Neutrophil (primary cell): Measurements from ENCODE around the gene MARCHF10.
A peak's percentile ranks its signal among the peaks of the same experiment; 100 is the strongest.

Source experiments
- H3K27ac ChIP-seq: fragments of 200-600 bp; sonication (generic); 2 replicates; pipeline ENCODE4 v1.5.1; 2016; ENCODE audit warnings: mild to moderate bottlenecking, moderate library complexity
- H3K27me3 ChIP-seq: fragments of 200-600 bp; sonication (generic); 2 replicates; pipeline ENCODE4 v1.6.0; 2016; ENCODE audit warnings: mild to moderate bottlenecking
- H3K36me3 ChIP-seq: fragments of 200-600 bp; sonication (generic); 2 replicates; pipeline ENCODE4 v1.5.1; 2017
- H3K4me1 ChIP-seq, 2 experiments: fragments of 200-600 bp in 1 of 2; sonication (generic) in 1 of 2; 1 replicate in 1 of 2; 2 replicates in 1 of 2; pipeline versions ENCODE4 v1.5.1 to v1.6.1; 2013 to 2016; ENCODE audit warnings: low read depth in 1 of 2, low read length in 1 of 2, mild to moderate bottlenecking in 1 of 2, moderate library complexity in 1 of 2; ENCODE audit not compliant: control insufficient read depth in 1 of 2, insufficient read depth in 1 of 2
- H3K4me3 ChIP-seq, 2 experiments: fragments of 200-600 bp in 1 of 2; sonication (generic) in 1 of 2; 1 replicate in 1 of 2; 2 replicates in 1 of 2; pipeline ENCODE4 v1.5.1; 2013 to 2016; ENCODE audit warnings: low read depth in 1 of 2, low read length in 1 of 2, mild to moderate bottlenecking in 1 of 2, moderate library complexity in 1 of 2
- H3K9me3 ChIP-seq: fragments of 200-600 bp; sonication (generic); 2 replicates; pipeline ENCODE4 v1.5.1; 2016
- CTCF ChIP-seq: fragments of 200-600 bp; sonication (generic); IDR thresholded peaks from 2 replicates; pipeline ENCODE4 v1.5.1; 2016; ENCODE audit warnings: antibody characterized with exemption

MARCHF10 gene

GRCh38 chr17:62807812-62808575 is at the start of gene MARCHF10:
MARCHF10 (minus strand) TSS chr17:62808314; CDS start chr17:62801735, 6,579 bp downstream.
- peaks cover 44% of the 10 kb centered on the region for H3K27me3 ChIP-seq
- H3K36me3 ChIP-seq, result no peaks in the 10 kb centered on the region
- peak within 1 kb of the TSS in 1 of 2 experiments; percentile 32 for H3K4me3 ChIP-seq
- H3K4me1 ChIP-seq, result peaks cover 0 to 6% of the 10 kb centered on the region in 2 experiments
- no peak for TF ChIP-seq CTCF
- H3K27ac ChIP-seq, result no peak within 1 kb of the TSS
- no peaks in the 10 kb centered on the region for H3K9me3 ChIP-seq

- no peaks in the 10 kb centered on the region for H3K4me1 ChIP-seq
- no peaks in the 10 kb centered on the region for H3K9me3 ChIP-seq
- H3K27ac ChIP-seq, result no peak overlapping the region
- no peak for TF ChIP-seq CTCF
- no peak overlapping the region for H3K4me3 ChIP-seq
- H3K27me3 ChIP-seq, result no peaks in the 10 kb centered on the region
- H3K36me3 ChIP-seq, result no peaks in the 10 kb centered on the region
Observed at GRCh38 chr17:62857526-62857925, 49.4 kb upstream of the MARCHF10 start.

- H3K9me3 ChIP-seq, result no peaks in the 10 kb centered on the region
- no peak for TF ChIP-seq CTCF
- H3K27ac ChIP-seq, result no peak overlapping the region
- no peaks in the 10 kb centered on the region for H3K4me1 ChIP-seq
- H3K27me3 ChIP-seq, result no peaks in the 10 kb centered on the region
- no peaks in the 10 kb centered on the region for H3K36me3 ChIP-seq
- no peak overlapping the region for H3K4me3 ChIP-seq
Observed at GRCh38 chr17:62856594-62856993, 48.5 kb upstream of the MARCHF10 start.

GRCh38 chr17:62855156-62855555 is 47.0 kb upstream of the MARCHF10 start:
- Histone ChIP-seq H3K9me3 (no peaks in the 10 kb centered on the region), H3K4me3 (no peak overlapping the region), H3K27ac (no peak overlapping the region), H3K27me3 (no peaks in the 10 kb centered on the region), H3K4me1 (no peaks in the 10 kb centered on the region), H3K36me3 (no peaks in the 10 kb centered on the region)
- TF ChIP-seq CTCF, result no peak

GRCh38 chr17:62854098-62854680 is 46.1 kb upstream of the MARCHF10 start:
- no peak for TF ChIP-seq CTCF
- Histone ChIP-seq H3K9me3 (no peaks in the 10 kb centered on the region), H3K4me1 (no peaks in the 10 kb centered on the region), H3K4me3 (no peak overlapping the region), H3K36me3 (no peaks in the 10 kb centered on the region), H3K27me3 (no peaks in the 10 kb centered on the region), H3K27ac (no peak overlapping the region)
